Esophagus squamous epithelium (tissue), 5 donors: ENCODE results near the gene MAN1B1. TPM values are rescaled to one million over a fixed set of nuclear protein-coding genes. Genes with fewer than 3 reads are reported as not detected.
"Not testable (repeated sequence)": the region's sequence is repeated elsewhere in the genome, so short reads cannot be mapped to it uniquely, and the experiment has no call there.

Source experiments
- DNase-seq: peaks from one replicate; lab custom pipeline; 2025; lab: John Stamatoyannopoulos, UW
- H3K27ac ChIP-seq, 4 donors: fragments of 200-600 bp; sonication (generic); one replicate each; pipeline ENCODE4 v1.5.1; 2016 to 2019; ENCODE audit warnings: mild to moderate bottlenecking in 1 of 4
- H3K27me3 ChIP-seq, 4 donors: fragments of 200-600 bp; sonication (generic); 1 replicate in 3 of 4; 2 replicates in 1 of 4; pipeline versions ENCODE4 v1.5.1 to v1.6.0; 2017 to 2021; ENCODE audit warnings: antibody characterized with exemption in 1 of 4
- H3K36me3 ChIP-seq, 3 donors: fragments of 200-600 bp; sonication (generic); one replicate each; pipeline ENCODE4 v1.5.1; 2016 to 2019
- H3K4me1 ChIP-seq, 3 donors: fragments of 200-600 bp; sonication (generic); one replicate each; pipeline ENCODE4 v1.5.1; 2017 to 2019
- H3K4me3 ChIP-seq, 4 donors: fragments of 200-600 bp; sonication (generic); 1 replicate in 3 of 4; 2 replicates in 1 of 4; pipeline ENCODE4 v1.5.1; 2016 to 2019; ENCODE audit warnings: mild to moderate bottlenecking in 2 of 4, moderate library complexity in 1 of 4
- H3K9me3 ChIP-seq, 3 donors: fragments of 200-600 bp; sonication (generic); one replicate each; pipeline ENCODE4 v1.5.1; 2016 to 2019
- CTCF ChIP-seq, 6 experiments: fragments of 450-650 bp in 4 of 6; fragments of 200-600 bp in 2 of 6; sonication (generic) in 2 of 6; IDR thresholded peaks; one replicate each; pipeline ENCODE4 v1.5.1; 2016 to 2019; ENCODE audit warnings: antibody characterized with exemption in 6 of 6, mild to moderate bottlenecking in 4 of 6, moderate library complexity in 4 of 6
- POLR2A ChIP-seq, 4 donors: fragments of 450-650 bp; IDR thresholded peaks; one replicate each; pipeline ENCODE4 v1.6.1; 2017; ENCODE audit warnings: antibody characterized with exemption in 4 of 4, mild to moderate bottlenecking in 4 of 4, moderate library complexity in 3 of 4
- WGBS, 2 donors: methylation state at CpG; one replicate each; pipeline ENCODE4 v1.1.5; 2018; 5-methylcytosine and 5-hydroxymethylcytosine counted together
- intact Hi-C: fragments of 100-400 bp; cut with DNase I; formaldehyde crosslinking; loops from one replicate; pipeline ENCODE4 v1.15.0; 2022
- total RNA-seq, 4 donors: library from RNA; depleted of rRNA; stranded (reverse); fragments of >200 nt; gene quantifications; one replicate each; pipeline ENCODE4 v1.1.0, GENCODE V29; 2016
- donor health status: DM: yes; HTN: yes; CAD: no.

Gene MAN1B1
- total RNA-seq, 4 donors from 2014 or later, result 25.6 to 50.9 (median 39.4) TPM

DNA sequence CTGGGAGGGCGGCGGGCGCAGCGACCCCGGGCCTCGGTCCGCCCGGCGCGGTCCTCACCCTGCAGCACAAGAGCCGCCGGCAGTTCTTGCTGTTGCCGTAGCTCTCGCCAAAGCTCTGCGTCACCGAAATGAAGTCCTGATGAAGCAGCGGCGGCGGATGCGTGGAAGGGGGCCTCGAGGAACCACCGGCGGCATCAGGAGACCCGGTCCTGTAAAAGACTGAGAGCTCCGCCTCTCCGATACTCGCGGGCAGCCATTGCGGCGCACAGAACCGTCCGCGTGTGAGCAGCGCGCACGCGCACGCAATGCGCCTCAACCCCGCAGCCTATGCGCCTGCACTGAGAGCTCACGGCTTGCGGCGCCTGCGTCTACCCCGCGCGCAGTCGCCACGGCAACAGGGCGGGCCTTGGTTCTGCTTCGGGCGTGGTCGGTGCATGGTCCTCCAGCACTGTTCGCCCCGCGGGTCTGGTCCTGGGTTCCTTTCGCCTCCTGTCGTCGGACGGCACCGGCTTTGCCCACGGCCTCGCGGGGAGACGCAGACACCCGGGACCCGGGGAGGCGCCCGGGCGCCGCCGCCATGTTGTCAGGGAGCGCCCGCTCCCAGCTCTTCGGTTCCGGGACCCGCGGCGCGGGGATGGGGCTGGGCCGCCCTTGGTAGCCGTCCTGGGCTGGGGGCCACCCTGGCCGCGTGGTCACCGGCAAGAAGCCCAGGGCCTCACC lies 42.8 kb downstream of the MAN1B1 start:
- Histone ChIP-seq H3K27ac (peak overlapping the region; percentile 71 to 83 (median 82)), H3K4me3 (peak overlapping the region; percentile 62 to 96 (median 82)), H3K27me3 (peaks cover 0 to 40% (median 0%) of the 10 kb centered on the region in 4 donors), H3K4me1 (peaks cover 23 to 42% (median 24%) of the 10 kb centered on the region in 3 donors), H3K9me3 (no peaks in the 10 kb centered on the region), H3K36me3 (no peaks in the 10 kb centered on the region)
- peak; percentile 48 for DNase-seq
- peak in 2 of 4 donors; percentile 33 to 64 for TF ChIP-seq POLR2A (IDR thresholded peaks at IDR 0.05)
- peak in 2 of 6 experiments; percentile 8 to 32 for TF ChIP-seq CTCF (IDR thresholded peaks at IDR 0.05)
- intact Hi-C loops, result no loop called here
- WGBS, 2 donors, result no CpG with 5 or more reads among the region's 86 CpGs

DNA sequence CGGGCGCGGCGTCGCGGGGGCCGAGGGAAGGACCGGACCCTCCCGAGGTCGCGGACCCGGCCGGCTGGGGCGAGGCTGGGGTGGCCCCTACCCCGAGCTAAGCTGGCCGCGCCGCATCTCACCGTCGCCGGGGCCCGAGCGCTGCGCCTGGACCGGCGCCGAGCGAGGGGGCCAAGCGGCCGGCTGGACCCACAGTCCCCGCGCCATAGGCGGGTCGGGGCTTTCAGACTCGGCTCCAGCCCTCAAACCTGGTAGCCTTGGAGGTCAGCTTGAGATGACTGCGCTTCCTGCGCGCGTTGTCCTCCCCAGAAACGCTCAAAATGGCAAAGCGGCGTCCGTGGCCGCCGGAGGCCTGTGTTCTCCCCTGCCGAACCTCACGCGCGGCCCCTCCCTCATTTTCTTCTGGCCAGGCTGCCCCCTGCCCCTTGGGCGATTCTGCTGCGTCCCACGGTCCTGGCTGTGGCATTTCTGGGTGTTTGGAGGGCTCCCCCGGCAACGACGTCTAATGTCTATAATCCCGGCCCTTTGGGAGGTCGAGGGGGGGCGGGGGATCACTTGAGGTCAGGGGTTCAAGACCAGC lies 43.5 kb downstream of the MAN1B1 start:
- no peaks in the 10 kb centered on the region for H3K9me3 ChIP-seq
- WGBS, 2 donors, result no CpG with 5 or more reads among the region's 58 CpGs
- peak overlapping the region; percentile 62 to 96 (median 82) for H3K4me3 ChIP-seq
- intact Hi-C loops, result no loop called here
- H3K4me1 ChIP-seq, result peaks cover 23 to 42% (median 24%) of the 10 kb centered on the region in 3 donors
- no peak for DNase-seq
- no peaks in the 10 kb centered on the region for H3K36me3 ChIP-seq
- peaks cover 0 to 46% (median 0%) of the 10 kb centered on the region in 4 donors for H3K27me3 ChIP-seq
- peak overlapping the region; percentile 71 to 83 (median 82) for H3K27ac ChIP-seq
- no peak for TF ChIP-seq CTCF (IDR thresholded peaks at IDR 0.05)
- no peak for TF ChIP-seq POLR2A (IDR thresholded peaks at IDR 0.05)

DNA sequence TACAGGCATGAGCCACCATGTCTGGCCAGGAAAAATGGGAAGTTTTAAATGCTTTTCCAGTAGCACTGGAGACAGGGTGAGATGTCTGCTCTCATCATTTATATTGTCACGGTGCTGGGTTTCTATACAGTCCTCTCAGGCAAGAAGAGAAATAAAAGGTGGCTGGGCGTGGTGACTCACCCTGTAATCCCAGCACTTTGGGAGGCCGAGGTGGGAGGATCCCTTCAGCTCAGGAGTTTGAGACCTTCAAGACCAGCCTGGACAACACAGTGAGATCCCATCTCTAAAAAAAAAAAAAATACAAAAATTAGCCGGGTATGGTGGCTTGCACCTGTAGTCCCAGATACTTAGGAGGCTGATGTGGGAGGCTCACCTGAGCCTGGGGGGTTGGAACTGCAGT lies 47.4 kb downstream of the MAN1B1 start:
- H3K27me3 ChIP-seq, result peaks cover 0 to 85% (median 25%) of the 10 kb centered on the region in 4 donors
- H3K4me3 ChIP-seq, result no peak overlapping the region
- DNase-seq, result no peak
- H3K27ac ChIP-seq, result no peak overlapping the region
- H3K9me3 ChIP-seq, result no peaks in the 10 kb centered on the region
- peaks cover 0 to 34% (median 19%) of the 10 kb centered on the region in 3 donors for H3K4me1 ChIP-seq
- TF ChIP-seq CTCF (IDR thresholded peaks at IDR 0.05) (no peak), POLR2A (IDR thresholded peaks at IDR 0.05) (no peak)
- intact Hi-C loops, result no loop called here
- WGBS, 2 donors, result 46 to 73% methylated on average over 3 to 4 of the region's 4 CpGs
- no peaks in the 10 kb centered on the region for H3K36me3 ChIP-seq

- Histone ChIP-seq H3K4me1 (peaks cover 0 to 31% (median 18%) of the 10 kb centered on the region in 3 donors), H3K27me3 (peaks cover 0 to 94% (median 32%) of the 10 kb centered on the region in 4 donors)
- H3K27ac ChIP-seq, intact Hi-C loops, H3K4me3 ChIP-seq, DNase-seq, H3K9me3 ChIP-seq, H3K36me3 ChIP-seq: not testable (repeated sequence)
- WGBS, 2 donors, result 64 to 71% methylated on average over 6 to 9 of the region's 9 CpGs
Observed at GRCh38 chr9:137135154-137135553, 48.4 kb downstream of the MAN1B1 start.

GRCh38 chr9:137136261-137136880 lies 49.6 kb downstream of the MAN1B1 start:
- intact Hi-C loops, result no loop called here
- no peak for DNase-seq
- TF ChIP-seq POLR2A (IDR thresholded peaks at IDR 0.05) (no peak), CTCF (IDR thresholded peaks at IDR 0.05) (no peak)
- Histone ChIP-seq H3K27ac (no peak overlapping the region), H3K27me3 (peaks cover 0 to 97% (median 35%) of the 10 kb centered on the region in 4 donors), H3K9me3 (no peaks in the 10 kb centered on the region), H3K4me1 (peaks cover 0 to 25% (median 13%) of the 10 kb centered on the region in 3 donors), H3K4me3 (no peak overlapping the region), H3K36me3 (no peaks in the 10 kb centered on the region)
- WGBS, 2 donors, result 18 to 41% methylated on average over 2 to 3 of the region's 27 CpGs
